Measurements from ENCODE around the gene FPR2.

FPR2 gene

DNA sequence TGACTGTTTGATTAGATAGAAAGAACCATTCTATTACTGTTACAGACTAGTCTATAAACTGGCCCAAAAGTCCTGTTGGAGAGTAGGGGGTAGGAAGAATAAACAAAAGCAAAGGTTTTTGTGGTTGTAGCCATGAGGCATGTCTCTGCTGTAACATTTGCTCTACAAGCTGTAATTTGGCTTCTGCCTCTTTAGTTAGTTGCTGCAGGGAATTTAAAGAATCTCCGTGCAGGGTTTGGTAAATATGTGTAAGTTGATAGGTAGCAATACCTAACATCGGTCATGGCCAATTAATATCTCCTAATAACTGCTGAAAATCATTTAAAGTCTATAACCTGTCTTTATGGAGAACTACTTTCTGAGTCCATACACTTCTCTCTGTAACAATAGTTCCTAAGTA is 46.9 kb downstream of the FPR2 start:
- DNase-seq: no peak

DNA sequence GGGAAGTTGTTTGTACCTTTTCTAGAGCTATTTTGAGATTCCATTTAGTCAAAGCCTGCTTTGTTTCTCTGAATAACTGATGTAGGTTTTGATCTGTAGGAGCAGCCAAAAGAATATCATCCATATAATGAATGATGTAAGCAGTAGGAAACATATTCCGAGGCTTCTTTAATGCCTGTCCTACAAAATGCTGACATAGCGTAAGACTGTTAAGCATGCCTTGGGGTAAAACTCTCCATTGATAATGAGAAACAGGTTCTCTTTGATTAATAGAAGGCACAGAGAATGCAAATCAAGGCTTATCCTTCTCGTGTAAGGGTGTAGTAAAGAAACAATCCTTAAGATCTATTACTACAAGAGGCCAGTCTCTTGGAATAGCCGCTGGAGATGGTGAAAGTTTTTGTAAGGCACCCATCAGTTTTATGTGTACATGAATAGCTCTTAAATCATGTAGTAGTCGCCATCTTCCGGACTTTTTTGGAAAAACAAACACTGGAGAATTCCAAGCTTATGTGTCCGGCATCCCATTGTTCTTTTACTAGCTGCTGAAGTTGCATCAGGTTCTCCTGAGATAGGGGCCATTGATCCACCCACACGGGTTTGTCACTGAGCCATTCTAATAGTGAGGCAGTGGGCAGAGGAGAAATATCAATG is 47.5 kb downstream of the FPR2 start:
- no peak for DNase-seq

GRCh38 chr19:51809787-51810186 is 48.8 kb downstream of the FPR2 start:
- DNase-seq: no peak

GRCh38 chr19:51810223-51810622 is 49.2 kb downstream of the FPR2 start:
- DNase-seq: no peak

DNA sequence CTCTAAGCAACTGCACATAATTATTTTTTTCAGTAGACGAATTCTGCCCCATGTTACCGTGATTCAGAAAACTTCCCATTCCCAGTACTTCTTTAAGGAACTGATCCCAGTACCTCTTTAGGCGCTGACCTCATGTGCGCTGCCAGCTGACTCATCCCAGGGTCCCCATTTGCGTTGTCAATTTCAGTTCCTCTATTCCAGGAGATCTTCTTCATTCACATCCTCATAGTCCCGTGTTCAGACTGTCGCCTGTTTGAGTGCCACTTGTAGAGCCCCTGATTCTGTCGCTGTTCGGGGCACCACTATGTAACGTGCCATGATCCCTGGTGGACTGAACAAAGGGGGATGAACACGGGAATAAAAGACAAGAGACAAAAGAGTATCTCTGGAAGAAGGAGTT is 50.4 kb downstream of the FPR2 start:
- no peak for DNase-seq

DNA sequence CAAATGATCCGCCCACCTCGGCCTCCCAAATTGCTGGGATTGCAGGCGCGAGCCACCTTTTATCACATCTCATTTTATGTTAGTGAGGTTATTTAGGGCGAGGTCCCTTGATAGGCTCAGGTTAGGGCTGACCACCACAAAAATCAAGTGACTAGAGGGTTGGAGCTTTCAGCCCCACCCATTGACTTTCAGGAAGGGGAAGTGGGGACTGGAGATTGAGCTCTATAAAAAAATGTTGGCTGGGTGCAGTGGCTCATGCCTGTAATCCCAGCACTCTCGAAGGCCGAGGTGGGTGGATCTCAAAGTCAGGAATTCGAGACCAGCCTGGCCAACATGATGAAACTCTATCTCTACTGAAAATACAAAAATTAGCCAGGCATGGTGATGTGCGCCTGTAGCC is 54.1 kb downstream of the FPR2 start:
- no peak for DNase-seq

- no peak for DNase-seq
Observed at GRCh38 chr19:51816711-51817110, 55.7 kb downstream of the FPR2 start.

DNA sequence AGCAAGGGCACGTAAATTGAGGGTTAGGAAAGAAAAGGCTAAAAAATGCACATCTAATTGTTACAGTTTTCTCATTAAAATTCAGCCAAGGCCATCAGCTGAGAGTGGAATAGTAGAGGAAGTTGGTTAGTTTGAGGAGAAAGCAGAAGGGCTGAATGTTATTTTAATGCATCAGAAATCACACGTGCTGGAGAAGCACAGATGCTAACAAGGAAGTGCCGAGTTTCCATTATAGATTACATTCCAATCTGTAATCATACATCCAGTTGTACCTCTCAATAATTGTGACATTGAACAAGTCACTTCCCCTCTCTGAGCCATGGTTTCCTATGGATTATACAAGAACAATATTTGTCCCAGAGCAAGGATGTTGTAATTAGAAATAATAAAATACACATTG is 59.0 kb downstream of the FPR2 start:
- no peak for DNase-seq

Data from hematopoietic multipotent progenitor cell treated with erythropoietin and hydrocortisone succinate and interleukin-3 and kit ligand, for 6 days (in vitro differentiated cells).